Epithelial cell of proximal tubule (primary cell): Measurements from ENCODE around the gene NANOG. TPM values are rescaled to one million over a fixed set of nuclear protein-coding genes. Genes with fewer than 3 reads are reported as not detected.
"Not testable (repeated sequence)": the region's sequence is repeated elsewhere in the genome, so short reads cannot be mapped to it uniquely, and the experiment has no call there.

ENCODE experiments used
- DNase-seq: peaks from one replicate; pipeline ENCODE4 v3.0.0-alpha.2; 2011; ENCODE audit warnings: low read depth
- H3K4me3 ChIP-seq: 2 replicates; pipeline ENCODE4 v1.5.1; 2011; ENCODE audit warnings: low read depth, mild to moderate bottlenecking, low read length
- total RNA-seq: library from RNA; depleted of rRNA; stranded (reverse); fragments of >200 nt; gene quantifications from 2 replicates; pipeline ENCODE4 v1.2.3, GENCODE V29; 2015
- TF ChIP-seq, protein P1 (sequence below): conservative IDR thresholded peaks from 2 replicates; pipeline ENCODE4 v1.5.1; 2012; ENCODE audit warnings: low read depth, mild to moderate bottlenecking, low read length

Gene NANOG
- total RNA-seq = not detected in 2 replicates

DNA sequence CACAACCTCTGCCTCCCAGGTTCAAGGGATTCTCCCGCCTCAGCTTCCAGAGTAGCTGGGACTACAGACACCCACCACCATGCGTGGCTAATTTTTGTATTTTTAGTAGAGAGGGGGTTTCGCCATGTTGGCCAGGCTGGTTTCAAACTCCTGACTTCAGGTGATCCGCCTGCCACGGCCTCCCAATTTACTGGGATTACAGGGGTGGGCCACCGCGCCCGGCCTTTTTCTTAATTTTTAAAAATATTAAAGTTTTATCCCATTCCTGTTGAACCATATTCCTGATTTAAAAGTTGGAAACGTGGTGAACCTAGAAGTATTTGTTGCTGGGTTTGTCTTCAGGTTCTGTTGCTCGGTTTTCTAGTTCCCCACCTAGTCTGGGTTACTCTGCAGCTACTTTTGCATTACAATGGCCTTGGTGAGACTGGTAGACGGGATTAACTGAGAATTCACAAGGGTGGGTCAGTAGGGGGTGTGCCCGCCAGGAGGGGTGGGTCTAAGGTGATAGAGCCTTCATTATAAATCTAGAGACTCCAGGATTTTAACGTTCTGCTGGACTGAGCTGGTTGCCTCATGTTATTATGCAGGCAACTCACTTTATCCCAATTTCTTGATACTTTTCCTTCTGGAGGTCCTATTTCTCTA lies at the start of gene NANOG:
Gene NANOG, plus strand, starts transcription at position 519 of the 645 bp plus-strand sequence. CDS start 213 bp downstream, outside the sequence.
- DNase-seq, H3K4me3 ChIP-seq: not testable (repeated sequence)

DNA sequence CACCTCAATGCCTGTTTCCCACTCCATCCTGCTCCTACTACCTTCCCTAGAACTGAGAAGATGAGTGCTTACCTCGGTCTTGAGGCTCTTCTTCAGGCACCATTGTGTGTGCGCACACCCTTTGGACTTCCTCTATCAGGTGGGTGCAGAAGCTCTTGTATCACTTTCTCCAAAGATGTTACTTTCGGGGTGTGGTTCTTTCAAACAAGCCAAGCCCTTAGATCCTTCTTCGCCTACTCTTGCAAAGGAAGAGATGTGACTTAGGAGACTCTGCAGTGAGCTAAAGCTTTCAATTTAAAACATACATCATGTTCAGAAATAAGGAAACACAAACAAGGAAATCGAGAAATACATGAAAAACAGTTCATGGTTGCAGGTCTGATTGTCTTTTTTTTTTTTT lies 42.0 kb upstream of the NANOG start, which contains the start of gene CLEC4C:
Gene CLEC4C, minus strand, starts transcription at position 130 of the 400 bp plus-strand sequence. Its CDS starts 27 bp downstream, at position 103.
- TF ChIP-seq, protein P1, sequence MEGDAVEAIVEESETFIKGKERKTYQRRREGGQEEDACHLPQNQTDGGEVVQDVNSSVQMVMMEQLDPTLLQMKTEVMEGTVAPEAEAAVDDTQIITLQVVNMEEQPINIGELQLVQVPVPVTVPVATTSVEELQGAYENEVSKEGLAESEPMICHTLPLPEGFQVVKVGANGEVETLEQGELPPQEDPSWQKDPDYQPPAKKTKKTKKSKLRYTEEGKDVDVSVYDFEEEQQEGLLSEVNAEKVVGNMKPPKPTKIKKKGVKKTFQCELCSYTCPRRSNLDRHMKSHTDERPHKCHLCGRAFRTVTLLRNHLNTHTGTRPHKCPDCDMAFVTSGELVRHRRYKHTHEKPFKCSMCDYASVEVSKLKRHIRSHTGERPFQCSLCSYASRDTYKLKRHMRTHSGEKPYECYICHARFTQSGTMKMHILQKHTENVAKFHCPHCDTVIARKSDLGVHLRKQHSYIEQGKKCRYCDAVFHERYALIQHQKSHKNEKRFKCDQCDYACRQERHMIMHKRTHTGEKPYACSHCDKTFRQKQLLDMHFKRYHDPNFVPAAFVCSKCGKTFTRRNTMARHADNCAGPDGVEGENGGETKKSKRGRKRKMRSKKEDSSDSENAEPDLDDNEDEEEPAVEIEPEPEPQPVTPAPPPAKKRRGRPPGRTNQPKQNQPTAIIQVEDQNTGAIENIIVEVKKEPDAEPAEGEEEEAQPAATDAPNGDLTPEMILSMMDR = no peak
- no peak within 1 kb of the TSS for H3K4me3 ChIP-seq
- DNase-seq = no peak

DNA sequence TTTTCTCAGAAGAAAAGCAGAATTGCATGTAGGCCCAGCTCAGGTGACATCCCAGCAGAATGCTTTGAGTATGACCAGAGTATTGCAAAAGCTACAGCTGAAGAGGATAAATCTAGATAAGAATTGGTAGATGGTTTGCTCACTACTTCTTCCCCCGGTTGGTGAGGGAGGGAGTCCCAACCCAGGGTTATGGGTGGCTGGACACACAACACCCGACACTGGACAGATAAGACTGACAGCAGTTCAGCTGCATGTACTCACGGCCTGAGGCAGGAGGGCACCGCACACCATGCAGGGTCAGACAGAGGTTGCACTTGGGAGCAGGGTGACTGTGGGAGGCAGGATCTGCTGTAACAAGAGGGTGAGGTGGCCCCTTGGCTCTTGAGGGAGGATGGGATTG lies 40.4 kb upstream of the NANOG start:
- TF ChIP-seq, protein P1 = no peak
- no peak for DNase-seq
- H3K4me3 ChIP-seq = no peak overlapping the region

DNA sequence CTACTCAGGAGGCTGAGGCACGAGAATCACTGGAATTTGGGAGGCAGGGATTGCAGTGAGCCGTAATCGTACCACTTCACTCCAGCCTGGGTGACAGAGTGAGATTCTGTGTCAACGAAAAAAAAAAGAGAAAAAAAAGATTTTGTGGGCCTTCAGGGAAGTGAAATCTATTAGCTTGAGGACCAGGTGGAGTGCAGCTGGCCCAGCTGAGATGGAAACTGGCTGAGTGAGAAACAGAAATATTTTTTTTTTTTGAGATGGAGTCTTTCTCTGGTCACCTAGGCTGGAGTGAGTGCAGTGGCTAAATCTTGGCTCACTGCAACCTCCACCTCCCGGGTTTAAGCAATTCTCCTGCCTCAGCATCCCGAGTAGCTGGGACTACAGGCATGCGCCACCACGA lies 39.8 kb upstream of the NANOG start:
- no peak overlapping the region for H3K4me3 ChIP-seq
- no peak for DNase-seq
- TF ChIP-seq, protein P1 = no peak

DNA sequence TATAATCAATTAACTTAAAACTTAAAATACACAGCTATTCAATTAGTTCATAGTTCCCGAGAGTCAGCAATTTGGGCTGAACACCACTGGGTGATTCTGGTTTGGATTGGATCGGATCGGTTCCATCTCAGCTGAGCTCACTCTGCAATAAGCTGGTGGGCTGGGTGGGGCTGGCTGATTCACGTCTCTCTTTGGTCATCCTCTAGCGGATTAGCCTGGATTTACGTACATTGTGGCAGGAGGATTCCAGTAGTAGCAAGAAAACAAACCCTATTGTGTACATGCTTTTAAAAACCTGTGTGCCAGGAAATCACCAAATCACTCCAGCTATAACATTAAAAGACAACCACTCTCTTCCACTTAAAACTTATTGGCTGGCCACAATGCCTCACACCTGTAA lies 38.9 kb upstream of the NANOG start:
- TF ChIP-seq, protein P1 = no peak
- DNase-seq = no peak

DNA sequence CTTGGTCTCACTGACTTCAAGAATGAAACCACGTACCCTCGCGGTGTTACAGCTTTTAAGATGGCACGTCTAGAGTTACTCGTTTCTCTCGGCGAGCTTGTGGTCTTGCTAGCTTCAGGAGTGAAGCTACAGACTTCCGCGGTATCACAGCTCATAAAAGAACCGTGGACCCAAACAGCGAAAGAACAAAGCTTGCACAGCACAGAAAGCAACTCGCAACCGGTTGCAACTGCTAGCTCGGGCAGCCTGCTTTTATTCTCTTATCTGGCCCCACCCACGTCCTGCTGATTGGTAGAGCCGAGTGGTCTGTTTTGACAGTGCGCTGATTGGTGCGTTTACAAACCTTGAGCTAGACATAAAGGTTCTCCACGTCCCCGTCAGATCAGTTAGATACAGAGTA lies 37.8 kb upstream of the NANOG start:
- no peak overlapping the region for H3K4me3 ChIP-seq
- TF ChIP-seq, protein P1 = no peak
- no peak for DNase-seq

More for the DNA sequence above, 38.9 kb upstream of the NANOG start:
- H3K4me3 ChIP-seq = no peak overlapping the region

DNA sequence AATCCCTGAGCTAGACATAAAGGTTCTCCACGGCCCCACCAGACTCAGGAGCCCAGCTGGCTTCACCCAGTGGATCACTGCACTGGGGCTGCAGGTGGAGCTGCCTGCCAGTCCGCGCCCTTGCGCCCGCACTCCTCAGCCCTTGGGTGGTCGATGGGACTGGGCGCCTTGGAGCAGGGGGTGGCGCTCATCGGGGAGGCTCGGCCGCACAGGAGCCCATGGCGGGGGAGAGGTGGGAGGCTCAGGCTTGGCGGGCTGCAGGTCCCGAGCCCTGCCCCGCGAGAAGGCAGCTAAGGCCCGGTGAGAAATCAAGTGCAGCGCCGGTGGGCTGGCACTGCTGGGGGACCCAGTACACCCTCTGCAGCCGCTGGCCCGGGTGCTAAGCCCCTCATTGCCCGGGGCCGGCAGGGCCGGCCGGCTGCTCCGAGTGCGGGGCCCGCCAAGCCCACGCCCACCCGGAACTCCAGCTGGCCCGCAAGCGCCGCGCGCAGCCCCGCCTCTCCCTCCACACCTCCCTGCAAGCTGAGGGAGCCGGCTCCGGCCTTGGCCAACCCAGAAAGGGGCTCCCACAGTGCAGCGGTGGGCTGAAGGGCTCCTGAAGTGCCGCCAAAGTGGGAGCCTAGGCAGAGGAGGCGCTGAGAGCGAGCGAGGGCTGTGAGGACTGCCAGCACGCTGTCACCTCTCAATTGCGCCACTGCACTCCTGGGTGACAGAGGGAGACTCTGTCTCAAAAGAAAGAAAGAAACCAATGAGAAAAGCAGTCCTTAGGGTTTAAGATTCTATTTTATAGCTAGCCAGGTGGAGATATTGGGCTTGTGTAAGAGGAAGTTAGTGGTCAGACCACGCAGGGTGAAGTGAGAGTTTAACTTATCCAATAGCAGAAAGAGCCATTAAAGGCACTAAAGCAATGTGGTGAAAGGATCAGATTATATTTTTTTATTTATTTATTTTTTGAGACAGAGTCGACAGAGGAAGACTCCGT lies 37.0 kb upstream of the NANOG start:
- DNase-seq, H3K4me3 ChIP-seq: not testable (repeated sequence)

DNA sequence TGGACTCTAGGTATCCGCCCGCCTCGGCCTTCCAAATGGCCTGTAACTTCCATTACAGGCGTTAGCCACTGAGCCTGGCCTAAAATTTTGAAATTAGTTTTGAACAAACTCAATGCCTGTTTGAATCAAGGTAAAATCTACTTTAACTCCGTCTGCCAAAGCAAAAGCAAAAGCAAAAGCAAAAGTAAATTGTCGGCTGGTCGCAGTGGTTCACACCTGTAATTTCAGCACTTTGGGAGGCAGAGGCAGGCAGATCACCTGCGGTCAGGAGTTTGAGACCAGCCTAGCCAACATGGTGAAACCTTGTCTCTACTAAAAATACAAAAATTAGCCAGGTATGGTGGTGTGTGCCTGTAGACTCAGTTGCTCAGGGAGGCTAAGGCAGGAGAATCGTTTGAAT lies 33.5 kb upstream of the NANOG start:
- not testable (repeated sequence) for DNase-seq, H3K4me3 ChIP-seq
